Measurements from ENCODE around the gene OR2T35.
"Not testable (repeated sequence)": the region's sequence is repeated elsewhere in the genome, so short reads cannot be mapped to it uniquely, and the experiment has no call there.

DNA sequence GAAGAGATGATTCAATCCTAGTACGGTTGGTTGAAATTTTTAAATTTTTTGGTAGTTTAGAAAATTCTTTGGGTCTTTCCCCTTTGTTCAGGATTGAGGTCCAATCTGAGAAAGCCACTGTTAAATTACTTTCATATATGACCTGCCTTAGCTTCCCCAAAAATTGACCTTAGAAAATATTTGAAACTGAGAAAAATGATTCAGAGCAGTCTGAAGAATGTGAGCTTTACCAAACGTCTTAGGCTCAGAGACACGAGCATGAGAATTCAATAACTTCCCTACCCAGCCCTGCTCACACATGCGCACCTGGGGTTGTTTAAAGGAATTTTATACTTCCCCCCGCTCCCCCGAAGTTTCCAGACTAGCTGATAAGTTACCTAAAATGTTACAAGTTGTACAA is 11.7 kb upstream of the OR2T35 start:
- TF ChIP-seq, protein P1, sequence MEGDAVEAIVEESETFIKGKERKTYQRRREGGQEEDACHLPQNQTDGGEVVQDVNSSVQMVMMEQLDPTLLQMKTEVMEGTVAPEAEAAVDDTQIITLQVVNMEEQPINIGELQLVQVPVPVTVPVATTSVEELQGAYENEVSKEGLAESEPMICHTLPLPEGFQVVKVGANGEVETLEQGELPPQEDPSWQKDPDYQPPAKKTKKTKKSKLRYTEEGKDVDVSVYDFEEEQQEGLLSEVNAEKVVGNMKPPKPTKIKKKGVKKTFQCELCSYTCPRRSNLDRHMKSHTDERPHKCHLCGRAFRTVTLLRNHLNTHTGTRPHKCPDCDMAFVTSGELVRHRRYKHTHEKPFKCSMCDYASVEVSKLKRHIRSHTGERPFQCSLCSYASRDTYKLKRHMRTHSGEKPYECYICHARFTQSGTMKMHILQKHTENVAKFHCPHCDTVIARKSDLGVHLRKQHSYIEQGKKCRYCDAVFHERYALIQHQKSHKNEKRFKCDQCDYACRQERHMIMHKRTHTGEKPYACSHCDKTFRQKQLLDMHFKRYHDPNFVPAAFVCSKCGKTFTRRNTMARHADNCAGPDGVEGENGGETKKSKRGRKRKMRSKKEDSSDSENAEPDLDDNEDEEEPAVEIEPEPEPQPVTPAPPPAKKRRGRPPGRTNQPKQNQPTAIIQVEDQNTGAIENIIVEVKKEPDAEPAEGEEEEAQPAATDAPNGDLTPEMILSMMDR (IDR thresholded peaks at IDR 0.05; ENCODE audit: low read depth, low read length, missing input control): not testable (repeated sequence)
- TF ChIP-seq, protein P2, sequence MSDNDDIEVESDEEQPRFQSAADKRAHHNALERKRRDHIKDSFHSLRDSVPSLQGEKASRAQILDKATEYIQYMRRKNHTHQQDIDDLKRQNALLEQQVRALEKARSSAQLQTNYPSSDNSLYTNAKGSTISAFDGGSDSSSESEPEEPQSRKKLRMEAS (IDR thresholded peaks at IDR 0.05): not testable (repeated sequence)
- TF ChIP-seq, protein P3, sequence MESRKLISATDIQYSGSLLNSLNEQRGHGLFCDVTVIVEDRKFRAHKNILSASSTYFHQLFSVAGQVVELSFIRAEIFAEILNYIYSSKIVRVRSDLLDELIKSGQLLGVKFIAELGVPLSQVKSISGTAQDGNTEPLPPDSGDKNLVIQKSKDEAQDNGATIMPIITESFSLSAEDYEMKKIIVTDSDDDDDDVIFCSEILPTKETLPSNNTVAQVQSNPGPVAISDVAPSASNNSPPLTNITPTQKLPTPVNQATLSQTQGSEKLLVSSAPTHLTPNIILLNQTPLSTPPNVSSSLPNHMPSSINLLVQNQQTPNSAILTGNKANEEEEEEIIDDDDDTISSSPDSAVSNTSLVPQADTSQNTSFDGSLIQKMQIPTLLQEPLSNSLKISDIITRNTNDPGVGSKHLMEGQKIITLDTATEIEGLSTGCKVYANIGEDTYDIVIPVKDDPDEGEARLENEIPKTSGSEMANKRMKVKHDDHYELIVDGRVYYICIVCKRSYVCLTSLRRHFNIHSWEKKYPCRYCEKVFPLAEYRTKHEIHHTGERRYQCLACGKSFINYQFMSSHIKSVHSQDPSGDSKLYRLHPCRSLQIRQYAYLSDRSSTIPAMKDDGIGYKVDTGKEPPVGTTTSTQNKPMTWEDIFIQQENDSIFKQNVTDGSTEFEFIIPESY (IDR thresholded peaks at IDR 0.05): not testable (repeated sequence)
- TF ChIP-seq HNF4G (IDR thresholded peaks at IDR 0.05); RAD21 (IDR thresholded peaks at IDR 0.05); TAF1 (conservative IDR thresholded peaks at IDR 0.05); NR2F2 (IDR thresholded peaks at IDR 0.05); SP1 (IDR thresholded peaks at IDR 0.05); RXRA (IDR thresholded peaks at IDR 0.05); HNF4A (conservative IDR thresholded peaks at IDR 0.05); YY1 (IDR thresholded peaks at IDR 0.05): not testable (repeated sequence)
- TF ChIP-seq, protein P4, sequence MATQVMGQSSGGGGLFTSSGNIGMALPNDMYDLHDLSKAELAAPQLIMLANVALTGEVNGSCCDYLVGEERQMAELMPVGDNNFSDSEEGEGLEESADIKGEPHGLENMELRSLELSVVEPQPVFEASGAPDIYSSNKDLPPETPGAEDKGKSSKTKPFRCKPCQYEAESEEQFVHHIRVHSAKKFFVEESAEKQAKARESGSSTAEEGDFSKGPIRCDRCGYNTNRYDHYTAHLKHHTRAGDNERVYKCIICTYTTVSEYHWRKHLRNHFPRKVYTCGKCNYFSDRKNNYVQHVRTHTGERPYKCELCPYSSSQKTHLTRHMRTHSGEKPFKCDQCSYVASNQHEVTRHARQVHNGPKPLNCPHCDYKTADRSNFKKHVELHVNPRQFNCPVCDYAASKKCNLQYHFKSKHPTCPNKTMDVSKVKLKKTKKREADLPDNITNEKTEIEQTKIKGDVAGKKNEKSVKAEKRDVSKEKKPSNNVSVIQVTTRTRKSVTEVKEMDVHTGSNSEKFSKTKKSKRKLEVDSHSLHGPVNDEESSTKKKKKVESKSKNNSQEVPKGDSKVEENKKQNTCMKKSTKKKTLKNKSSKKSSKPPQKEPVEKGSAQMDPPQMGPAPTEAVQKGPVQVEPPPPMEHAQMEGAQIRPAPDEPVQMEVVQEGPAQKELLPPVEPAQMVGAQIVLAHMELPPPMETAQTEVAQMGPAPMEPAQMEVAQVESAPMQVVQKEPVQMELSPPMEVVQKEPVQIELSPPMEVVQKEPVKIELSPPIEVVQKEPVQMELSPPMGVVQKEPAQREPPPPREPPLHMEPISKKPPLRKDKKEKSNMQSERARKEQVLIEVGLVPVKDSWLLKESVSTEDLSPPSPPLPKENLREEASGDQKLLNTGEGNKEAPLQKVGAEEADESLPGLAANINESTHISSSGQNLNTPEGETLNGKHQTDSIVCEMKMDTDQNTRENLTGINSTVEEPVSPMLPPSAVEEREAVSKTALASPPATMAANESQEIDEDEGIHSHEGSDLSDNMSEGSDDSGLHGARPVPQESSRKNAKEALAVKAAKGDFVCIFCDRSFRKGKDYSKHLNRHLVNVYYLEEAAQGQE (IDR thresholded peaks at IDR 0.05): not testable (repeated sequence)
- TF ChIP-seq, protein P5, sequence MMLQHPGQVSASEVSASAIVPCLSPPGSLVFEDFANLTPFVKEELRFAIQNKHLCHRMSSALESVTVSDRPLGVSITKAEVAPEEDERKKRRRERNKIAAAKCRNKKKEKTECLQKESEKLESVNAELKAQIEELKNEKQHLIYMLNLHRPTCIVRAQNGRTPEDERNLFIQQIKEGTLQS (IDR thresholded peaks at IDR 0.05): not testable (repeated sequence)
